Activated CD4-positive, alpha-beta T cell treated with anti-CD3 and anti-CD28 coated beads, Interleukin-2, amount 10 ng/mL, durations not matched to agents 24 days and 14 days (primary cell): ENCODE data around the gene ZNF69. TPM values are rescaled to one million over a fixed set of nuclear protein-coding genes. Genes with fewer than 3 reads are reported as not detected.
"Not testable (repeated sequence)": the region's sequence is repeated elsewhere in the genome, so short reads cannot be mapped to it uniquely, and the experiment has no call there.

ENCODE experiments used
- DNase-seq: peaks from one replicate; pipeline ENCODE4 v3.0.0; 2022
- H3K27ac Mint-ChIP-seq: one replicate; pipeline ENCODE4 v1.8.0; 2022; ENCODE audit warnings: mild to moderate bottlenecking, mixed read lengths
- H3K27me3 Mint-ChIP-seq: one replicate; pipeline ENCODE4 v1.8.0; 2022; ENCODE audit warnings: mixed read lengths
- H3K36me3 Mint-ChIP-seq: one replicate; pipeline ENCODE4 v1.8.0; 2022; ENCODE audit warnings: low read depth, mild to moderate bottlenecking, mixed read lengths
- H3K4me1 Mint-ChIP-seq: one replicate; pipeline ENCODE4 v1.8.0; 2021; ENCODE audit warnings: mixed read lengths
- H3K4me3 Mint-ChIP-seq: one replicate; pipeline ENCODE4 v1.8.0; 2022; ENCODE audit warnings: mild to moderate bottlenecking, moderate library complexity, mixed read lengths
- H3K9me3 Mint-ChIP-seq: one replicate; pipeline ENCODE4 v1.8.0; 2021; ENCODE audit warnings: mixed read lengths
- intact Hi-C: fragments of 100-400 bp; cut with micrococcal nuclease; formaldehyde crosslinking; loops from one replicate; pipeline ENCODE4 v1.15.1; 2023
- total RNA-seq: library from RNA; stranded (reverse); gene quantifications from 2 replicates; pipeline ENCODE4 v1.2.3, GENCODE V29; 2022

ZNF69 gene
- total RNA-seq, 1 donor from 2014 or later, result 0.40 TPM

- Mint-ChIP-seq H3K4me1 (no peaks in the 10 kb centered on the region), H3K27ac (no peak overlapping the region), H3K36me3 (peaks cover 8% of the 10 kb centered on the region), H3K9me3 (peaks cover 8% of the 10 kb centered on the region), H3K27me3 (no peaks in the 10 kb centered on the region), H3K4me3 (no peak overlapping the region)
- intact Hi-C loops, result no loop called here
- DNase-seq, result no peak
Observed at GRCh38 chr19:11873762-11874161, 13.8 kb upstream of the ZNF69 start.

DNA sequence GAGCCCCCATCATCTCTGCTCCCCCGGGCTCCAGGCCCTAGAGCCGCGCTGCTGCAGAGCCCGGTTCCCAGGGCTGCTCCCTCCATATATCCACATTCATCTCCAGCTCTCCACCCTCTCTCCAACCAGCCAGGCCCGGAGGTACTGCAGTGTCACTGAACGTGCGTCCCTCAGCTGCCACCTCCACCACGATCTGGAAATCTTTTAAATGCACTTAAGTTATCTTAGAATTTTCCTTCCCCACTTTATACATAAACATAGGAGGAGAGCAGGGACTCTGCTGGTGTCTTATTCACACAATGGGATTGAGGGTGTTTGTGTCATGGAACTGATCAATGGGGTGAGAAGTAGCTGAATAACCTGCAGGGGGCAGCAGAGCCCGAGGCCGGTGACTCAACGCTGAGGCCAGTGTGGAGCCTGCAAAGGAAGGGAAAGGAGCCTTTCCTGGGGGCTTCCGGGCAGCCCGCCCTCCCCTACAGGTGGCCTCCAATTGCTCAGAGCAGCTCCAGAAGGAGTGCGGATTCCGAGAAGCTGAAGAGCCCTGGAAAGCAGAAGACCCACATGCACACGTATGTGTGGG, 7.8 kb upstream of the ZNF69 start:
- not testable (repeated sequence) for H3K4me3 Mint-ChIP-seq, H3K27me3 Mint-ChIP-seq, H3K27ac Mint-ChIP-seq, H3K36me3 Mint-ChIP-seq, H3K4me1 Mint-ChIP-seq, H3K9me3 Mint-ChIP-seq
- peak; percentile 76 for DNase-seq
- intact Hi-C loops, result loop anchor here (1.0 to 5.0 kb wide), 4 partner anchors 82 to 262 kb away; partner anchors contain the start of gene ZNF491

- Mint-ChIP-seq H3K4me1 (peaks cover 2% of the 10 kb centered on the region), H3K27ac (no peak overlapping the region), H3K9me3 (no peaks in the 10 kb centered on the region), H3K27me3 (peaks cover 2% of the 10 kb centered on the region), H3K4me3 (no peak overlapping the region), H3K36me3 (peaks cover 2% of the 10 kb centered on the region)
- DNase-seq, result no peak
- intact Hi-C loops, result loop anchor here (1.0 to 5.0 kb wide), 4 partner anchors 83 to 261 kb away; partner anchors contain the start of gene ZNF491
Observed at GRCh38 chr19:11880598-11880997, 7.0 kb upstream of the ZNF69 start.

GRCh38 chr19:11881151-11881800, 6.3 kb upstream of the ZNF69 start:
- Mint-ChIP-seq H3K4me1 (peaks cover 2% of the 10 kb centered on the region), H3K4me3 (no peak overlapping the region), H3K27me3 (peaks cover 2% of the 10 kb centered on the region), H3K27ac (no peak overlapping the region), H3K36me3 (peaks cover 2% of the 10 kb centered on the region), H3K9me3 (peaks cover 2% of the 10 kb centered on the region)
- intact Hi-C loops, result loop anchor here (2.0 to 5.0 kb wide), 3 partner anchors 84 to 176 kb away; partner anchors contain the start of gene ZNF491
- peak; percentile 88 for DNase-seq

DNA sequence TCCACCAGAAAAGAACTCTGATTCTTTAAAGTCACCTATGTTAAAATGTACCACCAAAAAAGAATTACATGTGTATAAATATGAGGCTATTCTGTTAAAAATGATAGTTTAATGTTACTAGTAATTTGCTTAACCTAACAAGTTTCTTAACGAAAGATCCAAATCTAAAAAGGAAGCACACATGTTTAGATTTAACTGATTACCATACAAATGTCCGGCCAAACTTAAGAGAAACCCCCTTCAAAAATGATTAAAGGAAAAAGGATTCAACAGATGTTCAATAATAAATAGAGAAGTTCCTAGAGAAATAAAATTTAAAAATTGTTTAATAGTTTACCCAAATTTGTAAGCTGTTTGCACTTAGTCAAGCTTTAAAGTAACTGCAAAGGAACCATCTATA, 5.0 kb upstream of the ZNF69 start:
- peaks cover 5% of the 10 kb centered on the region for H3K9me3 Mint-ChIP-seq
- no peak for DNase-seq
- H3K4me3 Mint-ChIP-seq, result no peak overlapping the region
- peaks cover 5% of the 10 kb centered on the region for H3K4me1 Mint-ChIP-seq
- peaks cover 2% of the 10 kb centered on the region for H3K36me3 Mint-ChIP-seq
- H3K27me3 Mint-ChIP-seq, result peaks cover 2% of the 10 kb centered on the region
- H3K27ac Mint-ChIP-seq, result no peak overlapping the region
- intact Hi-C loops, result loop anchor here (5.0 kb wide), 2 partner anchors 85 to 175 kb away; partner anchors contain the start of gene ZNF491

DNA sequence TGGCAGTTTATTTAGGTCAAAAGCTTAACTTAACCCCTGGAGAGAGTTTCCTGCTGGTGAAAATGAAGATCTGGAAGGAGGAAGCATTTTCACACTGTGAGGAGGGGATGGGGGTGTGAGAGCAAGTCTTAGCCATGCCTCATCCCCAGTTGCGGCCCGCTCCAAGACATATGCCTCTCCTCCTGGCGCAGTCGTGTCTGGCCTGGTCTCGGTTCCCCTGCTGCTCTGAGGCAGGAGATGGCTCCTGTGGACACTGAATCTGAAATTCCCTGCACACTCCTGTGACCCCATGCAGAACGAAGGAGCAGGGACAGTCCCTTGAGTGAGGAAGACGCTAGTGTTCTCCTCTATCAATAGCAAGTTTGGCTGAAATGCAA, 360 bp upstream of the ZNF69 start:
- peaks cover 8% of the 10 kb centered on the region for H3K4me1 Mint-ChIP-seq
- H3K27me3 Mint-ChIP-seq, result no peaks in the 10 kb centered on the region
- H3K4me3 Mint-ChIP-seq, result peak overlapping the region; percentile 85
- no peak overlapping the region for H3K27ac Mint-ChIP-seq
- no peak for DNase-seq
- peaks cover 5% of the 10 kb centered on the region for H3K9me3 Mint-ChIP-seq
- H3K36me3 Mint-ChIP-seq, result peaks cover 2% of the 10 kb centered on the region
- intact Hi-C loops, result no loop called here

GRCh38 chr19:11889901-11890300, 2.3 kb downstream of the ZNF69 start:
- peaks cover 14% of the 10 kb centered on the region for H3K9me3 Mint-ChIP-seq
- DNase-seq, H3K27me3 Mint-ChIP-seq, H3K4me3 Mint-ChIP-seq, intact Hi-C loops, H3K4me1 Mint-ChIP-seq, H3K36me3 Mint-ChIP-seq, H3K27ac Mint-ChIP-seq: not testable (repeated sequence)

GRCh38 chr19:11890634-11891033, 3.1 kb downstream of the ZNF69 start:
- Mint-ChIP-seq H3K27ac (no peak overlapping the region), H3K36me3 (peaks cover 2% of the 10 kb centered on the region), H3K4me3 (no peak overlapping the region), H3K4me1 (peaks cover 8% of the 10 kb centered on the region), H3K27me3 (no peaks in the 10 kb centered on the region), H3K9me3 (peaks cover 20% of the 10 kb centered on the region)
- intact Hi-C loops, result no loop called here
- no peak for DNase-seq

DNA sequence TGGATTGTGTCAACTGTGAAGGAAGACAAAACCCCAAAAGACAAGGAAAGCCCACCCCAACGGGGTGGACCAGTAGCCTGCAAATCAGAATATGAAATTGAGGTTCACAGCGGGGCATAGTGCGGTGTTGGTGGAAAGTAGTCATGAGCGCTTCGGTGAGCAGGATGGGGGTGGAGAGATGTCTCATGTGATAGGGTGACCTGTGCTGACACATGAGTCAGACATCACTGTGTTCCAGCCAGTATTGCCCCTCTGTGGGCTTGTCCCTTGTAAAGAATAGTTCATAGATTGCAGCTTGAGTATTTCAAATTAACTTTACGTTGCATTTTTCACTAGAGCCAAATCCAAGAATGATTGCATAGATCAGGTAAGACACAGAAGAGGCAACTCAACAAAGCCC, 7.3 kb downstream of the ZNF69 start:
- Mint-ChIP-seq H3K4me3 (no peak overlapping the region), H3K36me3 (no peaks in the 10 kb centered on the region), H3K9me3 (peaks cover 19% of the 10 kb centered on the region), H3K27me3 (no peaks in the 10 kb centered on the region), H3K4me1 (no peaks in the 10 kb centered on the region), H3K27ac (no peak overlapping the region)
- intact Hi-C loops, result no loop called here
- DNase-seq, result no peak

- intact Hi-C loops, result no loop called here
- Mint-ChIP-seq H3K4me1 (no peaks in the 10 kb centered on the region), H3K36me3 (peaks cover 15% of the 10 kb centered on the region), H3K4me3 (no peak overlapping the region), H3K27me3 (no peaks in the 10 kb centered on the region), H3K27ac (no peak overlapping the region), H3K9me3 (peaks cover 13% of the 10 kb centered on the region)
- DNase-seq, result no peak
Observed at GRCh38 chr19:11902228-11902627, 14.6 kb downstream of the ZNF69 start.

GRCh38 chr19:11905928-11906327, 18.3 kb downstream of the ZNF69 start:
- no peaks in the 10 kb centered on the region for H3K4me1 Mint-ChIP-seq
- H3K9me3 Mint-ChIP-seq, result peaks cover 26% of the 10 kb centered on the region
- no peak for DNase-seq
- no peak overlapping the region for H3K4me3 Mint-ChIP-seq
- H3K27ac Mint-ChIP-seq, result no peak overlapping the region
- H3K36me3 Mint-ChIP-seq, result peaks cover 14% of the 10 kb centered on the region
- no peaks in the 10 kb centered on the region for H3K27me3 Mint-ChIP-seq
- intact Hi-C loops, result no loop called here

DNA sequence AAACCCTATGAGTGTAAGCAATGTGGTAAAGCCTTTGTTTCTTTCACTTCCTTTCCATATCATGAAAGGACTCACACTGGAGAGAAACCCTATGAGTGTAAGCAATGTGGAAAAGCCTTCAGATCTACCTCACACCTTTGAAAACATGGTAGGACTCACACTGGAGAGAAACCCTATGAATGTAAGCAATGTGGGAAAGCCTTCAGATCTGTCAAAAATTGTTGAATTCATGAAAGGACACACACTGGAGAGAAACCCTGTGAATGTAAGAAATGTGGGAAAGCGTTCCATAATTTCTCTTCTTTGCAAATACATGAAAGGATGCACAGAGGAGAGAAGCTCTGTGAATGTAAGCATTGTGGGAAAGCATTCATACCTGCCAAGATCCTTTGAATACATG, 24.4 kb downstream of the ZNF69 start:
- H3K27ac Mint-ChIP-seq, DNase-seq, H3K36me3 Mint-ChIP-seq, H3K4me3 Mint-ChIP-seq, intact Hi-C loops, H3K27me3 Mint-ChIP-seq, H3K4me1 Mint-ChIP-seq: not testable (repeated sequence)
- peaks cover 20% of the 10 kb centered on the region for H3K9me3 Mint-ChIP-seq

GRCh38 chr19:11914417-11915051, 27.0 kb downstream of the ZNF69 start:
- DNase-seq, H3K9me3 Mint-ChIP-seq, intact Hi-C loops, H3K36me3 Mint-ChIP-seq, H3K4me3 Mint-ChIP-seq, H3K27ac Mint-ChIP-seq, H3K4me1 Mint-ChIP-seq, H3K27me3 Mint-ChIP-seq: not testable (repeated sequence)

DNA sequence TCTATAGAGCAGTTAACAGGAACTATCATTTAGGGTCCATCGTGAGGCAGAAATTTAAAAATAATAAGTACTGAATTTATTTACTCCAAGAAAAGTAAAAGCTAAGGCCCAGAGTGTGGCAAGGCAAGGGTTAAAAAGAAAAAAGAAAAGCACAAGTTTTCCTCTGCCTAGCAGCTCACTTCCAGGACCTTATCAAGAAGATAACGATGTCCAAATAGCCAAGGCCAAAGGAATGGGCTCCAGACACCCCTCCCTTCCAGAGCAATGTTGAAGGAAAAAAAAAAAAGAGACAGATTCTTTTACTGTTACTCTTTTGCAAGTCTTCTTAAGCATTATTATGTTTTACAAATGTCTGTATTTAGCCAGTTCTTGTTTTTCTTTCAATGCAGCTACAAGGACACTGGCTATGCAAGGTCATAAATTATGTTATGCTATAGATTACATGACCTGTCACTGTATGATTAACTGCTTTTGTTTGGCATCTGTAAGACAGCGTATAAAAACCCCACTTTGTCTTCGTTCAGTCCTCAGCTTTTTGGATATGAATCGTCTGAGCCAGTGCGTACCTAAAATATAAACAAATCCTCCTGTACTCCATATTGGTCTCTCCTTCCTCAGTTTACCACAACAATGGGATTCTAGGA, 34.4 kb downstream of the ZNF69 start:
- intact Hi-C loops, result loop anchor here (5.0 to 10.0 kb wide), 3 partner anchors 110 to 520 kb away; partner anchors contain the start of genes ZNF440, ZNF443 and ZNF878
- Mint-ChIP-seq H3K4me1 (peaks cover 30% of the 10 kb centered on the region), H3K4me3 (no peak overlapping the region), H3K27ac (no peak overlapping the region), H3K9me3 (peaks cover 3% of the 10 kb centered on the region), H3K36me3 (peaks cover 12% of the 10 kb centered on the region), H3K27me3 (no peaks in the 10 kb centered on the region)
- DNase-seq, result no peak
